GM19463 (cell line): ENCODE measurements around the gene TAT.

ENCODE experiments used
- ATAC-seq: cut with Tn5 transposase; IDR thresholded peaks from one replicate; pipeline ENCODE4 v1.9.1; 2021; ENCODE audit warnings: mild to moderate bottlenecking, moderate library complexity; ENCODE audit not compliant: unreplicated experiment

Gene TAT

DNA sequence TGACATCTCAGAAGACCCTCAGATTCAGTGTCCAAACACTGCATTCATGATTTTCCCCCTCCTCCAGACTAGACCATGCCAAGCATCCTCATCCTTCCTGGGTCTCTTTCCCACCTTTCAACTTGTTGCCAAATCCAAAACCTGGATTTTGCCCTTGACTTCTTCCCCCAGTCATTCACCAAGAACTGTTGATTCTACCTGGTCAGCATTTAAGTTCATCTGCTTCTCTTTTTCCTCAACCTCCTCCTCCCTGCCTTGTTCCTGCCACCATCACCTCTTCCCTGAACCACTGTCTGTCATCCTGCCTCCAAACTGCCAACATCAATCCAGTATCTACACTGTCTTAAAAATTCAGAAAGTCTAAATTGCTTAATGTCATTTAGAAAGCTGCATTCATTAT, 29.7 kb downstream of the TAT start:
- no peak for ATAC-seq

DNA sequence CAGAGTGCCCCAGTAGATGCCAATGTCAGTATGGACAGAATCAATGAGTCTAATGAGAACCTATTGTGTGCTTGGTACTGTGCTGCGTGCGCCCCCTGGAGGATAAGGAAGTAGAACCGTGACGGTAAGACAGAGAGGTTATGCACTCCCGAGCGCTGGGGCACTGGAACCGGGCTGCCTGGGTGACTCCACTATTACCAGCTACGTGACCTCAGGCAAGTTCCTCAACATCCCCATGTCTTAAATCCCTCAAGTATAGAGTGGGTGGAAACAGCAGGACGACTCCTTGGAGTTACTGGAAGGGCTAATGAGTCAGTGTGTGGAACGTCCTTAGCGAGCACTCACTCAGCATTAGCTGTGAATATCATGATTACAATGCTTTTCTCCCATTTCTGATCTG, 34.5 kb downstream of the TAT start:
- ATAC-seq, result peak; percentile 82

DNA sequence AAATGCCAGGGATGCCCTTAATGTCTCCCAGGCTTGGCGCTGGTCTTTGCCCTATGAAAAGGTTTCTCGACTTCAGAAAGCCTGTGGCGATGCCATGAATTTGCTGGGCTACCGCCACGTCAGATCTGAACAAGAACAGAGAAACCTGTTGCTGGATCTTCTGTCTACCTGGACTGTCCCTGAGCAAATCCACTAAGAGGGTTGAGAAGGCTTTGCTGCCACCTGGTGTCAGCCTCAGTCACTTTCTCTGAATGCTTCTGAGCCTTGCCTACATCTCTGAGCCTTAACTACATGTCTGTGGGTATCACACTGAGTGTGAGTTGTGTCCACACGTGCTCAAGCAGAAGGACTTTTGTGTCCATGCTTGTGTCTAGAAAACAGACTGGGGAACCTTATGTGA, 39.2 kb downstream of the TAT start:
- ATAC-seq, result peak; percentile 72

DNA sequence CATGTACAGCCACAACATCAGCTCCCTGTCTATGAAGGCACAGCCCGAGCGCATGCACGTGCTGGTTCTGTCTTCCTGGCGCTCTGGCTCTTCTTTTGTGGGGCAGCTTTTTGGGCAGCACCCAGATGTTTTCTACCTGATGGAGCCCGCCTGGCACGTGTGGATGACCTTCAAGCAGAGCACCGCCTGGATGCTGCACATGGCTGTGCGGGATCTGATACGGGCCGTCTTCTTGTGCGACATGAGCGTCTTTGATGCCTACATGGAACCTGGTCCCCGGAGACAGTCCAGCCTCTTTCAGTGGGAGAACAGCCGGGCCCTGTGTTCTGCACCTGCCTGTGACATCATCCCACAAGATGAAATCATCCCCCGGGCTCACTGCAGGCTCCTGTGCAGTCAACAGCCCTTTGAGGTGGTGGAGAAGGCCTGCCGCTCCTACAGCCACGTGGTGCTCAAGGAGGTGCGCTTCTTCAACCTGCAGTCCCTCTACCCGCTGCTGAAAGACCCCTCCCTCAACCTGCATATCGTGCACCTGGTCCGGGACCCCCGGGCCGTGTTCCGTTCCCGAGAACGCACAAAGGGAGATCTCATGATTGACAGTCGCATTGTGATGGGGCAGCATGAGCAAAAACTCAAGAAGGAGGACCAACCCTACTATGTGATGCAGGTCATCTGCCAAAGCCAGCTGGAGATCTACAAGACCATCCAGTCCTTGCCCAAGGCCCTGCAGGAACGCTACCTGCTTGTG, 40.0 kb downstream of the TAT start:
- no peak for ATAC-seq

DNA sequence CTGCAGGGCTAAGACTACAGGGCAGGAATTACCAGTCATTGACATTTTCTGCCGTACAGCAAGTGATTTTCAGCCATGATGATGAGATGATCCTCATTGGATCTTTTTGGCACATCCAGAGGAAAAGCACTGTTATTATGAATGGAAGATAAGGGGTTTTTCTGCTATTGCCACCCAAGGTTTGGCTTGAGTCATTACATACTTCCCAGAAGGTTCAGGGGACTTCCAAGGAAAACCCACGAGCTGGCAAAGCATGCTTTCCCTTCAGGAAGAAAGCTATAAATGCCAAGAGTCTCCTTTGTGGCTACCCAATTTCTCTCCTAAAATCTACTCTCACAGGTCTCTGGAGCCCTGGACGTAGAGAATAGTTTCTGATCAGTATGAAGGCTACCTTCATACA, 44.5 kb downstream of the TAT start:
- ATAC-seq, result no peak

DNA sequence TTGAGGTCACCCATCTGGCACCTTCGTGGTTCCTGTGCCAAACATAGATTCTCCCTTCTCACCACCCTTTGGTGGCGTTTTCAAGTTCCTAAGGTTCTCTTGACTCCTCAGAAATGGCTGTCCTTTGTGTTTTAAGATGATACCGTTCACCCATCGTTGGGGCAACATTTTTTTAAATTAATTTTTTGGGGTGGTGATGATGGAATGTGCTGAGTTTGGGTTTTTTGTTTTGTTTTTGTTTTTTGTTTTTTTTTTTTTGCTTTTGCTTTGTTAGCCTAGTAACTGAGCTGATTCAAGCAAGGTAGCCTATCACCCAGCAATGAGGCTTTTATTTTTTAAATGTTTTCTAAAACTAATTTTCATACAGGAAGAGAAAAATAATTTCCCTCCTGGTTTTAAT, 48.0 kb downstream of the TAT start:
- no peak for ATAC-seq

DNA sequence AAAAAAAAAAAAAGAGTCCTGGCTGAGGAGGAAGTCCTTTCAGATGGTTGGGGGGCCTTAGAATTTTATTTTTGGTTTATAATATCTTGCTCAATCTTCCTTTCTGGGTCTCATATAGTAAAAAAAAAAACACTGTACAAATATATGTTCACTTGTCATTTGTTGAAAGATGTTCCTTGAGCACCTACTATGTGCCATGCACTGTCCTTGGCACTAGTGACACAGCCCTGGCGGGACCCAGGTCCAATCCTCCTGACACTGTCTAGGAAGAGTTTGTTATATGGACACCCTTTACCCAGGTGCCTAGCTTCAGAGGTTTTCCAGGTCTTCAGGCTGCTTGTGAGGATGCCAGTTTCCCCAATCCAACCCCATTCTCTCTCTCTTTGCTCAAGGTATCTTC, 48.6 kb downstream of the TAT start:
- no peak for ATAC-seq

DNA sequence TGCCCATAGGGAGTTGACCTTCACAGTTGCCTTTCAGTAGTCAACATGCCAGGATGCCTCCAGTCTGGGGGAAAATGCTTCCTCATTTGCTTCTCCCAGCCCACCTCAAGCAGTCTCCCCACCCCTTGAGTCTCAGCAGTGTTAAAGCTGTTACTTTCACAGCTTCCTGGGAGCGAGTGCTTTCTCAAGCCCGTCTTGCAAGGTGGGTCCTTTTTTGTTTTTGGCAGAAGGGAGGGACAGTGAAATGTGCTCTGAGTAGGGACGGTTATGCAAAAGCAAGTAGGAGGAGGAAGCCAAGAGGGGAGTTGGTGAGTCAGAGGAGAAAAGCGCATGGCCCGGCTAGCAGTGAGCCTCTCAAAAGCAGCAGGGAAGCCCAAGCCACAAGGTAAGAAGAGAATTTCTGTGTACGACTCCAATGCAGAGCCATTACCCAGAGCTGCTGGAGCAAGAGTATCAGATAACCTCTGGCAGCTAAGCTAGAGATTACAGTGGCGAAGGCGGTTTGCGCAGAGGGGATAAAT, 50.7 kb downstream of the TAT start, which contains the start of gene CHST4:
Gene CHST4 (plus strand): TSS at position 316 of the 521 bp plus-strand sequence. CDS start 10,252 bp downstream, outside the sequence.
- no peak for ATAC-seq

DNA sequence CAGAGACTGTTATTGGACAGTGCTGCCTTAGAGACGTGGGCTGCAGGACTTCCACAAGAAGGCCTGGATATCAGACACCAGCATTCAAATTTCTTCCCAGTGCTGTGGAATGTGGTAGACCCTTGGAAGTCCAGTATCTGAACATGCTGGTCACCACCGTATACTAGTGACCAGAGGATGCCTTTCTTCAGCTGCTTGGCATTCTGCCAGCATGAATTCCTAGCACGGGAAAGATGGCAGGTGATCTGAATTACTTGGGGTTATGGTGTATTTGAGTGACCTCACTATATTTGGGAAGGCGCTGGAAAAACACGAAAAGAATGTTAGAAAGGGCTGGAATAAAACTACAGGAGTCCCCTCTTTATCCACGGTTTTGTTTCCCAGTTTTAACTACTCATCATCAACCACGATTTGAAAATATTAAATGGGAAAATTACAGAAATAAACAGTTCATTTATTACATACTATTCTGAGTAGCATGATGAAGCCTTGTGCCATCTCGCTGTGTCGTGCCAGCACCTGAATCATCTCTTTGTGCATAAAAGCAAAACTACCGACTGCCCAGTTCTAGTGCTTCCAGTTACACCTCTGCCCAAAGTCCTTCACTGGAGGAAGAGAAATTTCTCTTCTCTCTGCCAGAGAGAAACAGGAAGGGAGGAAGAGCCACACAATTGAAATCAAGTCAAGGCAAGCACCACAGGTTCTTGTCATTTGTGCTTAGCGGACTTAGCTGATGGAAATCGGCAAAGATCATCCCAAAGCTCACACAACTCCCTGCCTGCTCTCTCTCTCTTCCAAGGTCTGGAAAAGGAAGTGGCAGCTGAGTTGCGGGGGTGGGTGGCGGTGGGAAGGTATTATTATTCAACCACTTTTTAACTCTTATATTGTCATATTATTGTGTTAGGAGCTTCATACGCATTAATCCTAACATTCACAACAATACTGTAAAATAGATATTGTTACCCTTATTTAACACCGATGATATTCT, 52.0 kb downstream of the TAT start:
- no peak for ATAC-seq

DNA sequence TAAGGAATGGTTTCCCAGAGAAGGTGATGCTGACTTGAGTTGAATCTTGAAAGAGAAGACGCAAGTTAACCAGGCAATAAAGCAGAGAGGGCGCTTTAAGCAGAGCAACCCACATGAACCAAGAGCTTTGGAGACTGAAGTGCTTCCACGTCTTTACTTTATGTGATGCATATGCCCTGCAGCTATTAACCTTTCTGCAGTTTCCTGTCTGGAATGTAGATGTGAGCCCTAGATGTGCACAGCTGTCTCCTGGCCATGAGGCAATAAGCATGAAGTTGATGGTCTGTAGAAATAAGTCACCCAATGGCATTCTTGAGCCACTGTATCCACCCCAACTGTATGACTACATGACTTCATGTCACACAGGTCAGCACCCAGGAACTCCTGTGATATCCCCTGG, 56.3 kb downstream of the TAT start:
- ATAC-seq, result no peak
